NCI-H345 (cell line): ENCODE results near the gene OPHN1.
"Not testable (repeated sequence)": the region's sequence is repeated elsewhere in the genome, so short reads cannot be mapped to it uniquely, and the experiment has no call there.

Experiments
- DNase-seq: peaks from one replicate; lab custom pipeline; 2025; lab: John Stamatoyannopoulos, UW

The OPHN1 gene

DNA sequence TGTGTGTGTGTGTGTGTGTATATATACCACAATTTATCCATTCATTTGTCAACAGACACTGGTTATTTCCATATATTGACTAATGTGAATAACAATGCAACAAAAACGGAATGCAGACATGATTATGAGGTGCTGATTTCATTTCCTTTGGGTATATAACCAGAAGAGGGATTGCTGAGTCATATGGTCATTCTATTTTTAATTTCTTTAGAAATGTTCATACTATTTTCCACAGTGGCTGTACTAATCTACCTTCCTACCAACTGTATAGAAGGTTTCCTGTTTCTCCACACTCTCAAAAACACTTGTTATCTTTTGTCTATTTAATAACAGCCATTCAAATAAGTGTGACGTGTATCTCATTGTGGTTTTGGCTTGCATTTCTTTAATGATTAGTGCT, 269.9 kb downstream of the OPHN1 start:
- DNase-seq = no peak

GRCh38 chrX:68147848-68148247, 285.4 kb downstream of the OPHN1 start:
- DNase-seq = no peak

GRCh38 chrX:68146054-68146453, 287.2 kb downstream of the OPHN1 start:
- peak; percentile 3 for DNase-seq

- DNase-seq = no peak
Observed at GRCh38 chrX:68139791-68140190, 293.5 kb downstream of the OPHN1 start.

DNA sequence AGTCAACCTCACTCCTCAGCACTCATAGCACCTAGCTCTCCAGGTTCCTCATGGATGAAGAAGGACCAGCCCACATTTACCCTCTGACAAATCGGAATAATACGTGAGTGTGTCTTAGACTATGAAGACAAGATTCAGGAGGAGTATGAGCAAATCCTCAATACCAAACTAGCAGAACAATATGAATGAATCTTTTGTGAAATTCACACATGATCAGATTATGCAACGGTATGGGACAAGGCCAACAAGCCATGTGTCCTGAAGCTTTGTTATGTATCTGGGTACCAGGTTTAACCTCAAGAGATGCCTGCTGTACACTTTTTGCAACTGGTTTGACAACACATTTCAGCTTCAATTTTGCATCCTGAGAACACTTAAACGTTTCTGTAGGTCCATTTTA, 300.1 kb downstream of the OPHN1 start:
- DNase-seq = no peak

GRCh38 chrX:68132749-68133148, 300.5 kb downstream of the OPHN1 start:
- no peak for DNase-seq

DNA sequence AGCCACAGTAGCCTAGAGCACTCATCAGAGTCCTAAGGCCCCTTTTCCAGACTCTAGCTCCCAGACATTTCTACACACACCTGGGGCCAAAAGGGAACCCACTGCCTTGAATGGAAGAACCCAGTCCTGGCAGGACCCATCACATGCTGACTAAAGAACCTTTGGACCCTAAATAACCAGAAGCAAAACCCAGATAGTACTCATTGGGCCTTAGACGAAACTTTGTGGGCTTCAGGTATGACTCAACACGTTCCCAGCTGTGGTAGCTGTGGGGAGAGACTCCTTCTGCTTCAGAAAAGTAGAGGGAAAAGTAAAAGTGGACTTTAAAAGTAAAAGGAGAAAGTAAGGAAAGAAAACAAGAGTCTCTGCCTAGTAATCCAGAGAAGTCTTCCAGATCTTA, 311.5 kb downstream of the OPHN1 start:
- DNase-seq = no peak

- DNase-seq = no peak
Observed at GRCh38 chrX:68121371-68121770, 311.9 kb downstream of the OPHN1 start.

- no peak for DNase-seq
Observed at GRCh38 chrX:68115371-68115770, 317.9 kb downstream of the OPHN1 start.

DNA sequence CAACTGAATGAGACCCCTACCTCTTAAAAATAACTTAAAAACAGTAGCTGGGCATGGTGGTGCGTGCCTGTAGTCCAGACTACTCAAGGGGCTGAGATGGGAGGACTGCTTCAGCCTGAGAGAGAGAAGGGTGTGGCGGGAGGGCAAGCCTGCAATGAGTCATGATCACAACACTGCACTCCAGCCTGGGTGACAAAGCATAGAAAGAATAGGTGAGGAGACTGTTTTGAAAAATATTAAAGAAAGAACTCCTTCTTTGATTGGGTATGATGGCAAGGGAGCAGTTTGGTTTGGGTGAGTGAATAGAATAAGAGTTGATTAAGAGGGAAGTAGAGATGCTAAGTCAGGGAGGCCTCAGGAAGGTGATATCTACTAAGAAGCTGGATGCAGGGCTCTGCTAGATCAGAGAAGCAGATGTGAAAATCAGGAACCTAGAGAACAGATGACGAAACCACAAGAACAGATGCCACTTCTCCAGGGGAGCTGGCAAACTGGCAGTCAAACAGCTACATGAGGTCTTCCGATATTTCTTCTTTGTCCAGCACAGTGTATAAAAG, 318.6 kb downstream of the OPHN1 start:
- no peak for DNase-seq

DNA sequence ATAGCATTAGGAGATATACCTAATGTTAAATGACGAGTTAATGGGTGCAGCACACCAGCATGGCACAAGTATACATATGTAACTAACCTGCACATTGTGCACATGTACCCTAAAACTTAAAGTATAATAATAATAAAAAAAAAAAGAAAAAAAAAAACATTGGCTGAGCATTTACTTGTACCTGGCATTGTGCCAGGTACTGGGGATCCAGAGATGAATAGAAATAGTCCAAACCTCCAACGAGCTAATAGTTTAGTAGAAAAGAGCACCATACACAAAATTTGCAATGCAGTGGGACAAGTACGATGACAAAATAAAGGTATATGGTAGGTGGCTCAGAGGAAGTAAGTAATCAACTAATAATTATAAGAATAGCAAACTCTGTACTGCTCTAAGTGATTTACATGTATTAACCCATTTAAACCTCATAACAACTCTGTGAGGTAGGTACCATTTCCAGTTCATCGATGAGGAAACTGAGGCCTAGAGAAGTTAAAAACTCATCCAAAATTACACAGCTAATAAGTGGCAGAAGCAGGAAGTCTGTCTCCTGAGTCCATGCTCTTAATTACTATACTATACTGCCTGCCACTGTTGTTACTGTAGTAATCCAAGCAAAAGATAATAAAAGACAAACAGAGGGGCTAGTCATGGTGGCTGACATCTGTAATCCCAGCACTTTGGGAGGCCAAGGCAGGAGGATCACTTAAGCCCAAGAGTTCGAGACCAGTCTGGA, 319.3 kb downstream of the OPHN1 start:
- no peak for DNase-seq

DNA sequence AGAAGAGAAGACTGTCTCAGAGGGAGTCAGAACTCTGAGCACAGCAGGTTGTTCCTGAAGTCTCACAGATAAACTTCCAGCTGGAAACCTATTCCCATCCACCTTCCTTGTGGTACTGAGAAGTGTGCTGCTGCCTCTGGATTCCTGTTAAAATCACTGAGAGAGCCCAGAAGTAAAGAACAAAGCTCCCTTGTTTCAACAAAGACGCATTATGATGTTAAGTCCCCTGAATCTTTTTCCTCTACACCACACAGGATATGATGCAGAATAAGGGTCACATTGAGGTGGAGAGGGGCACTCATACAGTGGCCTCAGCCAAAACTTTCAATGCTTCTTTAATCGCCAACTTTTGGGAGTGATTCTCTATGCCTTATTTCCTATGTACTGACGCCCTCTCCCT, 321.0 kb downstream of the OPHN1 start:
- no peak for DNase-seq

DNA sequence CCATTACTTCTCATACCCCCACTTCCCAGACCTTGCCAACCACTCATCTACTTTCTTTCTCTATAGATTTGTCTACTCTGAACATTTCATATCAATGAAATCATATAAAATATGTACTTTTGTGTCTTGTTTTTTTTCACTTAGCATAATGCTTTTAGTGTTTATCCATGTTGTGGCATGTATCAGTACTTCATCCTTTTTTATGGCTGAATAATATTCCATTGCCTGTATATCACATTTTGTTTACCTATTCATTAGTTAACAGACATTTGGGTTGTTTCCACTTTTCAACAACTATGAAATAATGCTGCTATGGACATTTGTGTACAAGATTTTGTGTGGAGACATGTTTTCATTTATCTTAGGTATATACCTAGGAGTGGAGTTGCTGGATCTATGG, 324.1 kb downstream of the OPHN1 start:
- DNase-seq = no peak

DNA sequence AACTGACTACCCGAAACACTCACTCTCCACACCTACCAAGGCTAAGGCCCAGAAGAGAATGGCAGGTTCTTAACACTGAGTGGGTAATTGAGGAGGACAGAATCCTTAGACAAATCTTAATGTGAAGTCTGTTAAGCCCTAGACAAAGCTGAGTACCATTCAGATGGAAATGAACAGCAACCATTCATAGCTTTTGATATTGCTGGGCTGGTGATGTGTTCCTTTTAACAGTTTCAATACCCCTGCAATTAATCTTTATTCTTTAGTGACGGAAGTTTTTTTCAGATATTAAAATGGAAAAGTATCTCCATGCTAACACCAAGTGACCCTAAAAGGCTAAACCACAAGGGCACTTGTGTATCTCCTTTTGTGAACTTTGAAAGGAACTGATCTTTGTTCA, 334.9 kb downstream of the OPHN1 start:
- no peak for DNase-seq

- DNase-seq = no peak
Observed at GRCh38 chrX:68090266-68090665, 343.0 kb downstream of the OPHN1 start.

GRCh38 chrX:68087526-68087925, 345.8 kb downstream of the OPHN1 start:
- no peak for DNase-seq

DNA sequence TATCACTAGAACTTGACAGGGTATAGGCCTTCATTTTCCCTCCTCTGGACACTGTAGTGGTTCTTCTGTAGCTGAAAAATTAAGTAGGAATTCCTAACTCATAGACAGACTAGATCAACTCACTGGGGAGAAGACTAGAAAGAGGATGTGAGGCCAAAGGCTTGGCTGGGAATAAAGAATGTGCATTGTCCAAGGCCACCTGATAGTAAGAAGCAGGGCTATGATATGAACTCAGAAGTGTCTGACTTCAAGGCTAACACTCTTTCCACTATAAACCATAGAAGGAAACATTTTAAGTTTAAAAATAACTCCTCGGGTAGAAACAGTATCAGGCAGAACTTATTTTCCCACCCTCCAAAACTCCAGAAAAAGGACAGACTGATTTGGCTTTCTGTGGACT, 346.6 kb downstream of the OPHN1 start:
- no peak for DNase-seq

DNA sequence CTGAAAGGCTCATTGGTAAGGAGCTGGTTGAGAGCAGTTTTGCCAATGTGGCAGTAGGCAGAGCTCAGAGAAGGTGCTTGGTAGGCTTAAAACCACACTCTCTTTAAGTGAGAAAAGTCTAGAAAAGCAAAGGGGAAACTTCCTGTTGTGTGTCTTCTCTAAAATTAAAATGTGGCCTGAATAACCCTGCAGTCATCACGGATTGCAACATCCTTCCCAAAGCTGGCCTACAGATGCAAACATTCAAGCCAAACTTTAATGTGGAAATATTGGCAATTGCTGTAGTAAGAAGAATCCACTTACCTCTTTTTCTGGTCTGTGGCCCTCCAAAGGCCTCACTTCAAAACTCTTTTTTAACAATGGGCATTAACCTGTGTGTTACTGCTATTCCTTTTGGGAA, 348.5 kb downstream of the OPHN1 start:
- DNase-seq = no peak

GRCh38 chrX:68083510-68083909, 349.8 kb downstream of the OPHN1 start:
- DNase-seq = no peak

DNA sequence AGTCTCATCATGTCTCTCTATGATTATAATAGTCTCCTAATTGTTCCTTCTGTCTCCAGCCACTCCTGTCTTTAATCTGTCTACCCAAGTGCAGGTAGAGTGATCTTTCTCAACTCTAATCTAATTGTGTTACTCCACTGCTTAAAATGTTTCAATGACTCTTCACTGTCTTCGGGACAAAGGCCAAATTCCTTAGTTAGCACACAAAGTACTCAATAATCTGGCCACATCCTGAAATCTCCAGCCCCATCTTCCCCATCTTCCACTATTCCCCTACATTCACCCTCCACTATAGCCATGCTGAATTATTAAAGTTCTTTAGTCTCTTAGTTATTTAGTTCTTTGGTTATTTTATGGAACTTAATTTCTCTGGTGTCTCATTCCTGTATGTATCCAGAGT, 353.3 kb downstream of the OPHN1 start:
- DNase-seq = no peak

DNA sequence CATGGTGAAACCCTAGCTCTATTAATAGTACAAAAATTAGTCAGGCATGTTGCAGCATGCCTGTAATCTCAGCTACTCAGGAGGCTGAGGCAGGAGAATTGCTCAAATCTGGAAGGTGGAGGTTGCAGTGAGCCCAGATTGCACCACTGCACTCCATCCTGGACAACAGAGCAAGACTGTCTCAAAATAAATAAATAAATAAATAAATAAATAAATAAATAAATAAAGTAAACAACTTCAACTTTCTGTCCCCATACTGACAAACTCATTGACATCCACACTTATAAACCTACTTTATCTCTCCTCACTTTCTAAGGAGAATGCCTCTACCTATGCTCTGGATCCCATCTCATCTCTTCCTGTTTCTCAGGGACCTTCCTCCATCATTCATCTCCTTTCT, 354.5 kb downstream of the OPHN1 start:
- not testable (repeated sequence) for DNase-seq

- no peak for DNase-seq
Observed at GRCh38 chrX:68077378-68077777, 355.9 kb downstream of the OPHN1 start.

GRCh38 chrX:68072041-68072440, 361.3 kb downstream of the OPHN1 start:
- DNase-seq = no peak

DNA sequence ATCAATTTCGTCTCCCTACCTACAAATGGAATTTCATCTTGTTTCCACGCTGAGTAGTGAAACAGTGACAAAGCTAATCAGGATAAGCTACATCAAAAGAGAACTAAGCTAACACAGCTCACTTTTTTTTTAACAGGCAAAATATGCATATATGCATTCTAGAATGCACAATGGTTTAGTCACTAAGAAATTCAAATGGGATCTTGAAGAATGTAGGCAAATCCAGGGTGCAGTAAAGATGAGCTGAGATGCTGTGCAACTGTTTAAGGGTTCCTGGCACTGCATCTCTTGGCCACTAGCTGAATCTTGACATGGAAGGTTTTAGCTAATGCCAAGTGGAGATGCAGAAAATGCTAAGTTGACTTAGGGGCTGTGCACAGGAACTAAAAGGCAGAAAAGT, 363.2 kb downstream of the OPHN1 start:
- not testable (repeated sequence) for DNase-seq
